Peyer's patch (tissue), 4 donors: ENCODE results near the gene PDZK1IP1.

ENCODE experiments used
- CTCF ChIP-seq, 6 experiments: fragments of 450-650 bp in 4 of 6; fragments of 200-600 bp in 2 of 6; sonication (generic) in 1 of 6; IDR thresholded peaks; one replicate each; pipeline ENCODE4 v1.5.1; 2017 to 2019; ENCODE audit warnings: antibody characterized with exemption in 6 of 6, mild to moderate bottlenecking in 3 of 6, moderate library complexity in 1 of 6
- POLR2A ChIP-seq, 2 donors: fragments of 450-650 bp; IDR thresholded peaks; one replicate each; pipeline ENCODE4 v1.5.1; 2017; ENCODE audit warnings: antibody characterized with exemption in 2 of 2, mild to moderate bottlenecking in 2 of 2, moderate library complexity in 2 of 2

GRCh38 chr1:47161298-47162040 is 28.4 kb downstream of the PDZK1IP1 start:
- TF ChIP-seq POLR2A (IDR thresholded peaks at IDR 0.05) (no peak), CTCF (IDR thresholded peaks at IDR 0.05) (no peak)
